Sigmoid colon (tissue), 7 donors: ENCODE measurements around the gene BCAS3. TPM values are rescaled to one million over a fixed set of nuclear protein-coding genes. Genes with fewer than 3 reads are reported as not detected.

Experiments used
- DNase-seq: peaks from one replicate; pipeline ENCODE4 v3.0.0-alpha.2; 2019
- H3K27ac ChIP-seq, 4 donors: fragments of 200-600 bp; sonication (generic); one replicate each; pipeline ENCODE4 v1.5.1; 2016 to 2019; ENCODE audit warnings: mild to moderate bottlenecking in 1 of 4
- H3K27me3 ChIP-seq, 3 donors: fragments of 200-600 bp; sonication (generic); one replicate each; pipeline ENCODE4 v1.5.1; 2019; ENCODE audit warnings: mild to moderate bottlenecking in 1 of 3
- H3K36me3 ChIP-seq, 4 donors: fragments of 200-600 bp; sonication (generic); one replicate each; pipeline ENCODE4 v1.5.1; 2016 to 2019
- H3K4me1 ChIP-seq, 4 donors: fragments of 200-600 bp; sonication (generic); one replicate each; pipeline ENCODE4 v1.5.1; 2017 to 2019
- H3K4me3 ChIP-seq, 4 donors: fragments of 200-600 bp; sonication (generic); one replicate each; pipeline ENCODE4 v1.5.1; 2017 to 2019; ENCODE audit warnings: mild to moderate bottlenecking in 2 of 4, moderate library complexity in 1 of 4
- H3K9me3 ChIP-seq, 4 donors: fragments of 200-600 bp in 3 of 4; sonication (generic) in 3 of 4; one replicate each; pipeline versions ENCODE4 v1.5.1 to v1.6.1; 2013 to 2019
- EP300 ChIP-seq, 4 donors: sonication (generic); formaldehyde crosslinking; IDR thresholded peaks; one replicate each; pipeline ENCODE4 v1.6.1; 2017; ENCODE audit warnings: antibody characterized with exemption in 4 of 4
- POLR2A ChIP-seq, 2 donors: fragments of 450-650 bp; IDR thresholded peaks; one replicate each; pipeline ENCODE4 v1.6.1; 2016; ENCODE audit warnings: antibody characterized with exemption in 2 of 2, mild to moderate bottlenecking in 2 of 2, moderate library complexity in 2 of 2
- POLR2AphosphoS5 ChIP-seq, 4 donors: sonication (generic); formaldehyde crosslinking; IDR thresholded peaks; one replicate each; pipeline ENCODE4 v1.6.1; 2017; ENCODE audit warnings: antibody characterized with exemption in 4 of 4
- WGBS, 2 donors: extraction: QIAGEN DNeasy Blood & Tissue Kit; methylation state at CpG; one replicate each; pipeline ENCODE4 v1.1.7; 2013; 5-methylcytosine and 5-hydroxymethylcytosine counted together
- intact Hi-C: fragments of 100-400 bp; cut with DNase I; formaldehyde crosslinking; loops from one replicate; pipeline ENCODE4 v1.15.1; 2023
- polyA plus RNA-seq, 3 donors: library from polyadenylated mRNA; stranded (reverse); fragments of 200-250 nt; gene quantifications; one replicate each; pipeline ENCODE4 v1.2.3, GENCODE V29; 2013
- total RNA-seq, 4 donors: library from RNA; depleted of rRNA; stranded (reverse); fragments of >200 nt; gene quantifications; one replicate each; pipeline ENCODE4 v1.1.0, GENCODE V29; 2016
- TF ChIP-seq, protein P1 (sequence below), 4 experiments: fragments of 450-650 bp in 3 of 4; fragments of 200-600 bp in 1 of 4; IDR thresholded peaks; one replicate each; pipeline ENCODE4 v1.5.1; 2016 to 2019; ENCODE audit warnings: antibody characterized with exemption in 4 of 4, mild to moderate bottlenecking in 3 of 4, moderate library complexity in 2 of 4
- donor health status: healthy with polysubstance abuse.
- donor health status: Bipolar disorder and iron deficiency.
- donor health status: healthy.

The BCAS3 gene
- total and polyA plus RNA-seq, 7 donors = 6.3 to 38.5 (median 28.5) TPM

DNA sequence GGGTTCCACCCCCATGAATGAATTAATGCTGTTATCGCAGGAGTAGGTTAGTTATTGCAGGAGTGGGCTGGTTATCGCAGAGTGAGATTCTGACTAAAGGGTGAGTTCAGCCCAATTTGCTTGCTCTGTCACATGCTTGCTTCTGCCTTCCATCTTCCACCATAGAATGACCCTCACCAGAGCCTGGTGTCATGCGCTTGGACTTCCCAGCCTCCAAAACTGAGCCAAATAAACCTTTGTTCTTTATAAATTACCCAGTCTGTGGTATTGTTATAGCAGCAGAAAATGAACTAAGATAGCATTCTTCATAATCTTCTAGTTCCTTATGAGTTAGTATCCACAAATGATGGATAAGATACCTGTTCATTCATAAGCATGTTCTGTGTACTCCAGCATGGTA is 486.9 kb downstream of the BCAS3 start:
- TF ChIP-seq, protein P1, sequence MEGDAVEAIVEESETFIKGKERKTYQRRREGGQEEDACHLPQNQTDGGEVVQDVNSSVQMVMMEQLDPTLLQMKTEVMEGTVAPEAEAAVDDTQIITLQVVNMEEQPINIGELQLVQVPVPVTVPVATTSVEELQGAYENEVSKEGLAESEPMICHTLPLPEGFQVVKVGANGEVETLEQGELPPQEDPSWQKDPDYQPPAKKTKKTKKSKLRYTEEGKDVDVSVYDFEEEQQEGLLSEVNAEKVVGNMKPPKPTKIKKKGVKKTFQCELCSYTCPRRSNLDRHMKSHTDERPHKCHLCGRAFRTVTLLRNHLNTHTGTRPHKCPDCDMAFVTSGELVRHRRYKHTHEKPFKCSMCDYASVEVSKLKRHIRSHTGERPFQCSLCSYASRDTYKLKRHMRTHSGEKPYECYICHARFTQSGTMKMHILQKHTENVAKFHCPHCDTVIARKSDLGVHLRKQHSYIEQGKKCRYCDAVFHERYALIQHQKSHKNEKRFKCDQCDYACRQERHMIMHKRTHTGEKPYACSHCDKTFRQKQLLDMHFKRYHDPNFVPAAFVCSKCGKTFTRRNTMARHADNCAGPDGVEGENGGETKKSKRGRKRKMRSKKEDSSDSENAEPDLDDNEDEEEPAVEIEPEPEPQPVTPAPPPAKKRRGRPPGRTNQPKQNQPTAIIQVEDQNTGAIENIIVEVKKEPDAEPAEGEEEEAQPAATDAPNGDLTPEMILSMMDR (IDR thresholded peaks at IDR 0.05) = no peak
- TF ChIP-seq POLR2AphosphoS5 (IDR thresholded peaks at IDR 0.05) (no peak), POLR2A (IDR thresholded peaks at IDR 0.05) (no peak)
- no peak for DNase-seq
- Histone ChIP-seq H3K9me3 (no peaks in the 10 kb centered on the region), H3K4me3 (no peak overlapping the region), H3K27me3 (no peaks in the 10 kb centered on the region), H3K36me3 (no peaks in the 10 kb centered on the region), H3K4me1 (no peaks in the 10 kb centered on the region), H3K27ac (no peak overlapping the region)
- 97 to 98% methylated on average over 3 of the region's 3 CpGs for WGBS, 2 donors
- intact Hi-C loops = no loop called here

- 90 to 96% methylated on average over 1 of the region's 1 CpG for WGBS, 2 donors
- Histone ChIP-seq H3K27me3 (no peaks in the 10 kb centered on the region), H3K9me3 (no peaks in the 10 kb centered on the region), H3K4me1 (no peaks in the 10 kb centered on the region), H3K4me3 (no peak overlapping the region), H3K36me3 (no peaks in the 10 kb centered on the region), H3K27ac (no peak overlapping the region)
- intact Hi-C loops = no loop called here
- no peak for DNase-seq
- TF ChIP-seq EP300 (IDR thresholded peaks at IDR 0.05) = no peak
- TF ChIP-seq POLR2AphosphoS5 (IDR thresholded peaks at IDR 0.05) = no peak
- TF ChIP-seq, protein P1 (IDR thresholded peaks at IDR 0.05) = no peak
- no peak for TF ChIP-seq POLR2A (IDR thresholded peaks at IDR 0.05)
Observed at GRCh38 chr17:61167075-61167474, 489.4 kb downstream of the BCAS3 start.

- no peaks in the 10 kb centered on the region for H3K4me1 ChIP-seq
- no peak for DNase-seq
- TF ChIP-seq POLR2AphosphoS5 (IDR thresholded peaks at IDR 0.05) (no peak), EP300 (IDR thresholded peaks at IDR 0.05) (no peak), POLR2A (IDR thresholded peaks at IDR 0.05) (no peak)
- TF ChIP-seq, protein P1 (IDR thresholded peaks at IDR 0.05) = no peak
Observed at GRCh38 chr17:61168506-61168905, 490.9 kb downstream of the BCAS3 start.

DNA sequence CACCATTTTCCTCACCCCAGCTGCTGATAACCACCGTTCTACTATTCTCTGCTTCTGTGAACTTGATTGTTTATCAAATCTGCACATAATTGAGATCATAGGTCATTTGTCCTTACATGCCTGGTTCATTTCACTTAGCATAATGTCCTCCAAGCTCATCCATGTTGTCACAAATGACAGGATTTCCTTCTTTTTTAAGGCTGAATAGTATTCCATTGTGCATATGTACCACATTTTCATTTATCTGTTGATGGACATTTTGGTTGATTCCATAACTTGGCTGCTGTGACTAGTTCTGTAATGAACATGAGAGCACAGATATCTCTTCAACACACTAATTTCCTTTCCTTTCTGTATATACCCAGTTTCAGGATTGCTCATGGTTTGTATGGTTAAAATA is 496.7 kb downstream of the BCAS3 start:
- WGBS, 2 donors = 77 to 96% methylated on average over 1 of the region's 1 CpG
- intact Hi-C loops = no loop called here
- Histone ChIP-seq H3K27me3 (no peaks in the 10 kb centered on the region), H3K4me3 (no peak overlapping the region), H3K27ac (no peak overlapping the region), H3K36me3 (no peaks in the 10 kb centered on the region), H3K9me3 (no peaks in the 10 kb centered on the region), H3K4me1 (no peaks in the 10 kb centered on the region)
- TF ChIP-seq POLR2AphosphoS5 (IDR thresholded peaks at IDR 0.05) (no peak), POLR2A (IDR thresholded peaks at IDR 0.05) (no peak)
- no peak for DNase-seq

More at GRCh38 chr17:61168506-61168905, 490.9 kb downstream of the BCAS3 start:
- H3K4me3 ChIP-seq = no peak overlapping the region
- H3K9me3 ChIP-seq = no peaks in the 10 kb centered on the region
- no peak overlapping the region for H3K27ac ChIP-seq
- WGBS, 2 donors = 85% methylated on average over 2 of the region's 2 CpGs
- no peaks in the 10 kb centered on the region for H3K27me3 ChIP-seq
- H3K36me3 ChIP-seq = no peaks in the 10 kb centered on the region
- intact Hi-C loops = no loop called here

- Histone ChIP-seq H3K27ac (no peak overlapping the region), H3K4me3 (no peak overlapping the region), H3K27me3 (no peaks in the 10 kb centered on the region), H3K36me3 (no peaks in the 10 kb centered on the region), H3K9me3 (no peaks in the 10 kb centered on the region), H3K4me1 (no peaks in the 10 kb centered on the region)
- intact Hi-C loops = no loop called here
- 97 to 98% methylated on average over 4 of the region's 4 CpGs for WGBS, 2 donors
- no peak for DNase-seq
- TF ChIP-seq POLR2A (IDR thresholded peaks at IDR 0.05) = no peak
- TF ChIP-seq POLR2AphosphoS5 (IDR thresholded peaks at IDR 0.05) = no peak
- TF ChIP-seq, protein P1 (IDR thresholded peaks at IDR 0.05) = no peak
- TF ChIP-seq EP300 (IDR thresholded peaks at IDR 0.05) = no peak
Observed at GRCh38 chr17:61175298-61176142, 497.9 kb downstream of the BCAS3 start.
